Activated CD4-positive, CD25-positive, alpha-beta regulatory T cell treated with anti-CD3 and anti-CD28 coated beads, Interleukin-2, amount 50 U/mL, for 16 hours (primary cell): ENCODE data around the gene ZNF232.
"Not testable (repeated sequence)": the region's sequence is repeated elsewhere in the genome, so short reads cannot be mapped to it uniquely, and the experiment has no call there.

Experiments
- DNase-seq: peaks from one replicate; pipeline ENCODE4 v3.0.0-alpha.2; 2020; ENCODE audit warnings: low read depth, low spot score

The ZNF232 gene

DNA sequence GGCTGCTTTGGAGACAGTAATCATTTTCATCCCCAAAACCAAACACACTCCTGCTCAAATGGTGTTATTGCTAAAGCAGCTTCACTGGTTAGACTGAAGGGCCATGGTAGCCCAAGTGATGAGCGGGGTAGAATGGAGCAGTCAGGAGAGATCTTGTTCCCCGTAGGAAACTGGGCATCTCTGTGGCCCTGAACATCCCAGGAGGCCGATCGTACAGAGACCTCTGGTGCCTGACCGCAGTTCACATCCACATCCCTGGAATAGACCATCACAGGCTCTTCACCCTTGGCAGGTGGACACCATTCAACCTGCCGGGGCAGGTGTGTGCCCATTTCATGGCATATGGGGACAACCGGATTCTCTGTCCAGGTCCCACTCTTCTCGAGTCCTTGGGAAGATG, 18.1 kb upstream of the ZNF232 start:
- not testable (repeated sequence) for DNase-seq

DNA sequence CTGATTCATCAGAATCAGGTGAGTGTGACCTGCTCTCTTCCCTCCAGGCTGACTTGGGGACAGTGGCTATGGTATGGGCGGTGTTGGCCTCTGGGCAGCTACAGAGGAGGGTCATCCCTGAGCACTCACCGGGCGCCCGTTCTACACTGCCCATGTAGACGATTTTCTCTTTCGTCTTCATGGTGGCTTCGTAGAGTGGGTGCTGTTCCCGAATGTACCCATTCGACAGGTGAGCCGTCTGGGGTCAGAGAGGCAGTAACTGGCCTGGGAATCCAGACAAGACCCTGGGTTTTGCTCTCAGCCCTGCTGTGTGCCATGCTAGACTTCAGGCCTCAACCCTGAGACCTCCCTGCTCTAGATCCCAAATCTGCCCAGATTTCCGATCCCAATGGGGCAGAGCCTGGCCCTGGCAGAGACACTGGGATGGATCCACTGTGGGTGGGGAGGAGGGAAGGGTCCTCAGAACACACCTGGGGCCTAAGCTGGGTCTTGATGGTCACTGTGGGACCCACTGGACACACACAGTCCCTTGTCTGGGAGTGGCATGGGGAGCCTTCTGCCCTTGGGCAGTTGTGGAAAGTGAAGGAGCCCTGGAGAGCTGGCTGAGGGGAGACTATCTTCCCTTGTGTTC, 17.3 kb upstream of the ZNF232 start:
- DNase-seq, result no peak

DNA sequence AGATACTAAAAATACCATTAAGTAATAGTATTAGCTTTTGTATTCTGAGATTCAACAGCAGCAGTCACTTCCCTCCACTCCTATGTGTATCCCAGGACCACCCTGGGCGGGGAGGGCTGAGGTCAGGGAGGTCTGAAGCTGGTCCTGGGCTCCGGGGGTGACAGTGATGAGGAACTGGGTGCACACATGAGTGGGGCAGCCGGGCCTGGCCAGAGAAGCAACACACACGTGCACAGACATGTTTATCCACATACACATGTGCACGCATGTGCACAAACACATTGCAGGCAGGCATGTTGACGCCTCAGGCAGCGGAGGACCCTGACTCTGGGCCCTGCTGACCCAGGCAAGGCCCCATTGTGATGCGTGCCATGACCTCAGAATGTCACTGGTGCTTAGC, 16.7 kb upstream of the ZNF232 start:
- not testable (repeated sequence) for DNase-seq

DNA sequence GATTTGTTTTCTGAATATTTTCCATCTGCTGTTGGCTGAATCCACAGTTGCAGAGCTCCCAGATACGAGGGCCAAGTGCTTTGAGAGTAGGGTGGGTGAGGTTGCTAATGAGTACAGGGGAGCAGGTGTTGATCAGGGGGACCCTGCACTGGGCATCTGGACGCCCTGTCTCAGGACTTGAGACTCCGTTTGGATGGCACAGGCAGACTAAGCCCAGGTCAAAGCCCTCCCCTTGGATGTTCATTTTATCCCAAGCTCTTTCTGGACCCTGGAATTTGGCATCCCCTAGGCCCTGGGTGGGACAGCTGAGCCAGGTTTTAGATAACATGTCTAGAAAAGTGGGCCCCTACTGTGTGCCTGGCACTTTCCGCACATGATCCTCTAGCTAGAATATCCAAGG, 16.2 kb upstream of the ZNF232 start:
- DNase-seq, result no peak

DNA sequence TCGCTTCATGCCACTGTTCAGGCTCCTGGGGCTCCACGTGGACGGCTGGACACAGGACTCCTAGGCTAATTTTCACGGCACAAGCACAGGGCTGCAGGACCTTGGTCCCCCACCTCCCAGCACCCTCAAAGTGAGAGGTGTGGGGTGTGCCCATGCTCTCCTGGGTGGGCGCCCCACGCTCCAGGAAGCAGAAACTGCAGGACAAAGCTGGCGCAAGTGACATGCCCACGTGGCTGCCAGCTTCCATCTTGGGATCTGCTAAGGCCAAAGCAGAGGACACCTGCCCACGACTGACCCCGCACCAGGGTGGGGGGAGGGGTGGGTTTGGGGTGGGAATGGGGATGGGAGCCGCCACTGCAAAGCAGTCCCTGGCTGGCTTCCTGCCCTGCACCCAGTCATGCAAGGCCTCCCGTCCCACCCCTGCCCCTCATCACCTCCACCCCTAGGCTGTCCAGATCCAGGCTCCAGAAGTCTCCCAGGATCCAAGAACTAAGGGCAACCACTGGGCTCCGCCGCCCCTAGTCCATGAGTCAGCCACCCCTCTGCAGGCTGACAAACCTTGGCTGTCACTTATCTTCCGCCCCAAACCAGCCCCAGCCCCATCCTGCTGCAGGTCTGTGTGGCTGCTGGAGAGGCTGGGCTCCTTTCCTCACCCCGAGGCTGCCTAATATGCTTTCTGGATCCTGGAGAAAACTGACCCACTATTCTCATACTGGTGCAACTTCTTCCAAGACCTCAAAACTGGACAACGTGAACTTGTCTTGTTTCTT, 15.2 kb upstream of the ZNF232 start:
- no peak for DNase-seq

DNA sequence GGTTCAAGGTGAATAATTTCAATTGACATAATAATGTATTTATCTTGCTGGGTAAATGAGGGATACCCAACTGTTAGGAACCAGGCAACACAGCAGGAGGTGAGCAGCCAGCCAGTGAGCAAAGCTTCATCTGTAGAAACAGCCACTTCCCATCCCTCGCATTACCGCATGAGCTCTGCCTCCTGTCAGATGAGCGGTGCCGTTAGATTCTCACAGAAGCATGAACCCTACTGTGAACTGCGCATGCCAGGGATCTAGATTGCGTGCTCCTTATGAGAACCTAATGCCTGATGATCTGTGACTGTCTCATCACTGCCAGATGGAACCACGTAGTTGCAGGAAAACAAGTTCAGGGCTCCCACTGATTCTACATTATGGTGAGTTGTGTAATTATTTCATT, 13.2 kb upstream of the ZNF232 start:
- not testable (repeated sequence) for DNase-seq

DNA sequence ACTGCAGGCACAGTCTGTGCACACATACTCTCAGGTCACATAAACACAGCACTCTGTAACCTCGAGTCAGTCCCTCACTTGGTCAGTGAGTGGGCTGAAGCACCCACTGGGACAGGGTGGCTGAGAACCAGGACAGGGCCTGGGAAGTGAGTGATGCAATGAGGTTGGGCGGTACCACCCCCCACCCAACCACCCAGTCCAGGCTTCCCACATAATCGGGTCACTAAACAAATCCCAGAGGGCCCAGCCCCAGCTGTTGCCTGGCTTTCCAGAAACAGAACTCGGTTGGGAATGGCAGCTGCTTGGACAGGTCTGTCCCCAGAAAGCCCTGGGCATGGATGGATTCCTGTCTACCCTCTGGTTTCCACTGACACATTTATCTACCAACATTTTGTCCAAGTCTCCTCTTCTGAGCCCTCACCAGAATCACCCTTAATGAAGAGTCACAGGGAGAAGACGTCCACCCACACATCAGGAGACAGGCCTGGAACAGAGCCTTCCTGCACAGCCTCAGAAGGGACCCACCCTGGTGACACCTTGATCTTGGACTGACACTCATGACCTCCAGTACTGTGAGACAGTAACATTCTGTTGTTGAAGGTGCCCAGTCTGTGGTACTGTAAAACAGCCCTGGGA, 12.6 kb upstream of the ZNF232 start:
- DNase-seq, result not testable (repeated sequence)

DNA sequence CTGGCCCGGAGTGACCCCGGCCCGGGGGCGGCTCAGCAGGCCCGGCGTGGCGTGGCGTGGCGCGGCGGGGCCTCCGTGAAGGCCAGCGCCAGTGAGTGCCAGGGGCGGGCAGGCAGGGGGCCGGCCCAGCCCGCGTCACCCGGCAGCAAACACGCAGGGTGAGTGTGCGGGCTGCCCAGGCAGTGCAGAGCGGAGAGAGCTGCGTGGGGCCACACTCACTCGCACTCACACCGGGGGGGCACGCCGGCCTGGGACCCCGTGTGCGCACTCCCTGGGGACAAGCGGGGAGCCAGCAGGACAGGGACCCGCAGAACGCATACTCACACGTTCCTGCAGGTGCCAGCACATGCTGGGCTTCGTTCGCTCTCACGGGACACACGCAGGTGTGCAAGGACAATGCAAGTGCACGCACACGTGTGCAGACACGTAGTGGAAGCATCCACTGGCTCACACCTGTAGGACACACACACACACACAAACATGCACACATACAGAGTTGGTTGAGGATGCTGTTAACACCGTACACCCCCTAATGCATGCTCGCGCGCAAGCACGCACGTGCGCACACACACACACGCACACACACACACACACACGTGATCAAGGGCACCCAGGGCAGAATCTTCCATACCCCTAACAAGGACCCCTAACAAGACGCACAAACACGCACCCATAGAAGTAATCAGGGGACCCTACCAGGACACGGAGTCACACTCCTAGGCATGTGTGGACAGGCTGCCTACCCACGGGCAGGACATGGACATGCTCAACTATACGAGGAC, 11.9 kb upstream of the ZNF232 start:
- DNase-seq, result no peak

DNA sequence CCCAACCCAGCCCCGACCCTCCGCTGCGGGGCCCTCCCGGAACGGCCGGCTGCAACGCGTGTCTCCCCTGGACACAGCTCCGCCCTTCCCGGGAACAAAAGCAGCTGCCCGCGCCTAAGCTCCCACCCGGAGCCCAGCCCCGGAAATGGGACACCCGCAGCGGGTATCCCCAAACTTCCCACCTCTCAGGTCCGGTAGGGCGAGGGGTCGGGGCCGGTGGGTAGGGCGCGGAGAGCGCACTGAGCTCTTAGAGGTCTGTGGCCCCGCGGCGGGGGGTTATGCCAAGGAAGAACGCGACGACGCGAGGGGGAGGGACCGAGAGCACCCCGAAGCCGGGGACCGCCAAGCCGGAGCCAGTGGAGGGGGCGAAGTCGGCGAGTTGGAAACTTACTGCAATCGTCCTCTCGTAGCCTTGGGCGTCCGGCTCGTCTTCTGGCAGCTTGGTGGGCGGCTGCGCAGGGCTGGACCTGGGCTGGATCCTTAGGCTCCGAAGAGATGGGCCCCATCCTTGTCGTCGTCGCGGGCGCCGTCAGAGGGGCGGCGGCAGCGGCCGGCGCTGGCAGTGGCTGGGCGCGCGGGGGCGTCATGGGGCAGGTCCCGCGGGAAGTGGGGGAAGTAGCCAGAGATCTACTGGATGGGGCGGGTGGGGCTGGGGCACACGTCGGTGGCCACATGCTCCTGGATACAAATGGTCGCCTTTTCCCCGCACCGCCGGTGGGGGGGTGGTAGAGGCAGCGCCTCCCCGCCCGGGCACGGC, 11.1 kb upstream of the ZNF232 start:
- no peak for DNase-seq

DNA sequence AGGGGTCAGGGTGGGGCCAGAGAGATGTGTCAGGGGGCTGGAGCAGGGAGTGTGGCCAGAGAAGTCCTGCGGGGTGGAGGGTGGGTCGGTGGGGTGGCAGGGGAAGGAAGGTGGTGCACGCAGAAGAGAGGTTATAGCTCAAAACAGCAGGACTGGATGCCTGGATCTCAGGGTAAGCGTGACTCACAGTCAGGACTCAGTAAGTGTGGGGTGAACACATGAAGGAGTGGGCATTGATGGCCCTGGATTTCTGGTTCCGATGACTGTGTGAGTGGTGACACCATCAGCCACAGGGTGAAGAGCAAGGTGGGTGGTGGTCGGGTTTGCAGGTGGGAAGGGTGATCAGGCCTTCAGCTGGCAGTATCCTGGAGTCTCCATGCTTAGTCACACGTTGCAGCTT, 10.4 kb upstream of the ZNF232 start:
- not testable (repeated sequence) for DNase-seq

DNA sequence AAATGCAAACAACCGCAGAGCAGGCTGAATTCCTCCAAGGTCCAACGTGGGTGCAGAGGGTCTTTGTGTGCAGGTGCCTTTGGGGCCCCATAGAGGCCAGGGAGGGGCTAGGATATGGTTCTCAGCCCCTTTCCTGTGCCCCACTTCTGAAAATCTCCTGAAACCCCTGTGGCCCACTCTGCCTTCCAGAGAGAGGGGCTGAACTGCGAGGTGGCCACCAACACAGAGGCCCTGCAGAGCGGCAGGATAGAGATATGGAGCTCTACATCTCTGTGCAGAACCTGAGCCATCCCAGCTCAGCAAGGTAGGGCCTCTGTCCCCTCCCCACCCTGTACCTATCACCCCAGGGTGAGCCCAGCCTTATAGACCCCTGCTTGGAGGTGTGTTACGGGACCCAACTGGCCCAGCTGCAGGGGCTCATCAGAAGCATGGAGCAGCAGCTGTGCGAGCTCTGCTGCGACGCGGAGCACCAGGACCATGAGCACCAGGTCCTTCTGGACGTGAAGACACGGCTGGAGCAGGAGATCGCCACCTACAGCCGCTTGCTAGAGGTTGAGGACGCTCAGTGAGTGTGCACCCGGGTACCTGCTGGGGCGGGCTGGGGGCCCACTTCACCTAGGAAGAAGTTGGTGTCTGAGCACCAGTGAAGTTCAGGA, 9.6 kb upstream of the ZNF232 start:
- DNase-seq, result no peak

DNA sequence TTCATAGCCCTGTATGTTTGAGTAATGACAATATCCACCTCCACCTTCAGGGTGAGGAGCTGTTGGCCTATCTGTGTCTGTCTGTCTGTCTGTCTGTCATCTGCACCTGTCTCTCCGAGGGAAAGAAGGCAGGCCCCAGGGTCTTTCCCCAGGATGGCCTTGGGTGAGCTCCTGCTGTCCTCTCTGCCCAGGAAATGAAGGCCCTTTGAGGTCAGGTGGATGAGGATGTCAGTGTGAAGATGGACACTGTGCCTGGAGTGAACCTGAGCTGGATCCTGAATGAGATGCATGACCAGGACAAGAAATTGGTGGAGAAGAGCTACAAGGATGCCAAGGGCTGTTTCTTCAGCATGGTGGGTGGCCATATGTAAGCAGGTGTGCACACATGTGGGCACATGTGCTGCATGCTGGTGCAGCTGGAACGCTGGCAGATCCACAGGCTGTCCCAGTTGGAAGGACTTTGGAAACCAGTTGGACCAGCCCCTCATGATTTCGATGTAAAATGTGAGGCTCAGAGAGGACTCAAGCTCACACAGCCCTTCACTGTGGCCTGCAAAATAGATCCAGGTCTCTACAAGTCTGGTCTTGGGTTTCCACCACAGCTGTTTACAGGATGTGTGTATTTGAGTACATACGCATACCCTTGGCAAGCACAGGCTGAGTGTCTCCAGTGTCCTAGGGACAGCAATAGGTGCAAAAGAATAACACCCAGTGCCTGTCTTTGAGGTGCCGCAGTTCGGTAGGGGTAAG, 8.9 kb upstream of the ZNF232 start:
- DNase-seq, result not testable (repeated sequence)

DNA sequence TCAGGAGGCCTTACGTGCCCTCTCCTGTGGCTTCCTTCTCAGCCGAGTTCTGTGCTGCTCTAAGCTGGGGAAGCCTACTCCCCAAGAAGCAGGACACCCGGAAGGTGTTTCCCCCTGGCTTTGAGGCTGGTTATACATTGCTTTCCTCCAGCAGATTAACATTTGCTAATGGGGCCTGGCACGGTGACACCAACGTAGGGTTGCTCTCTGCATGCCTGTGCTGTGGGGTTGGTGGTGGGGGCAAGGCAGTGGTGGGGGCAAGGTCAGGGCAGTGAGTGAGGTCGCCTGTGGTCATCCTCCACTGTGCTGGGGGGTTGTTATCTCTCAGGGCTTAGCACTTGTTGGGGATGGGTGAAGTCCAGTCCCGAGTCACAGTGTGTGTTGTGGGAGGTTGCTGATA, 8.4 kb upstream of the ZNF232 start:
- DNase-seq, result no peak

DNA sequence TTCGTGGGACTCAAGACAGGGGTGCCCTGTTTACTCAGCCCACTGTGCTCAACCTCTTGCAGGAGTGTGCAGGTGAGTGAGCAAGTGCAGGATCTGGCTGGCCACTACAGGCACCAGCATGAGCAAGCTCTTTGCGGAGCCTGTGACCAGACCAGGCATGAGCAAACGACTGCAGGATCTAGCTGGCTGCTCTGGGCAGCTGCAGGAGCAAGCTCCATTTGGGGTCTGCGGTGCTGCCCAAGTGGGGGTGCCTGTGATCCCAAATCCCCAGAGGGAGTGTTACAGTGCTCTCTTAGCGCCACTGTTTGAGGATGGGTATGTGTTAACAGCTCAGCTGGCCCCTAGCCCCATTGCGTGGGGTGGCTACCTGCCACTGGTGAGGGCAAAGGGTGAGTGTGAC, 6.5 kb upstream of the ZNF232 start:
- no peak for DNase-seq

DNA sequence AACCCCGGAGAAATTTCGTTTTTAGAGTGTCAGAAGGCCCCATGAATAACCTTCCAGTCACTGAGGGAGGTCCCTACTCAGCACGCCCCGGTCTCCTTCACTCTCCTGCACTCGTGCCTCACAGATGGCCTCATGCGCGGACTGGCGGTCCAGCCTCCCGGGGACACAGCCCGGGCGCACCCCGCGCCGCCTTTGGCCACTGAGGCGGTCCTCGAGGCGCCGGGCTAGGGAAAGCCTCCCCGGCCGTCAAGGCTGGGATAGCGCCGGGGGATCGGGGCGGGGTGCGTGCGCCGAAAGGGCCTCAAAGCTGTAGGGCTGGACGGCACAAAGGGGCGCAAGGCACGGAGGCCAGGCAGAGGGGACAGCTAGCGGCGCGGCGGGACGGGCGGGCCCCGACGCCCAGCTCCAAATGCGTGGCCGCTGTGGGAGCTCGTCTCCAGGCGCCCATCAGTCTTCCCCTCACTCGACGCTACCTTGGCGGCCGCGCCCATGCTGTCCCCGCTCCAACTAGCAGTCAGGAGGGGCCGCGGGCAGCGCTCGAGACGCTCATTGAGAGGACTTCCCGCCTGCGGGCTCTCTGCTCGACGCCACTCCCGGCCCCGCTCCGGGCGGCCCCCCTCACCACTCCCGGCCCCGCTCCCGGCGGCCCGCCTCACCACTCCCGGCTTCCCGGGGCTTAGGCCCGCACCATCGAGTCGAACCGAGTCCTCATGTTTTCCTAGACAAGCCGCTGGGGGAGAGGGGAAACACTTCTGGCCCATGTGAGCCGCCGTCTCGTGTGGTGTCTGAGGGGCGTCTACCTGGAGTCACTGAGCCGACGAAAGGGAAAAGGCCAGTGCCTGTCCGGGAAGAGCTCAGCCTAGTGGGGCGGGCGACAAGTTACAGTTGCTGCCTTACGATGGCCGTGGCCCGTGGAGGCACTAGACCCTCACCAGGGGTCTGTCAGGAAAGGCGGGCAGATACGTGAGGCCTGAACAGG, 4.3 kb upstream of the ZNF232 start, which contains the start of gene USP6:
Gene USP6, plus strand, starts transcription at position 360 of the 979 bp plus-strand sequence. CDS start 14,336 bp downstream, outside the sequence.
- no peak for DNase-seq

DNA sequence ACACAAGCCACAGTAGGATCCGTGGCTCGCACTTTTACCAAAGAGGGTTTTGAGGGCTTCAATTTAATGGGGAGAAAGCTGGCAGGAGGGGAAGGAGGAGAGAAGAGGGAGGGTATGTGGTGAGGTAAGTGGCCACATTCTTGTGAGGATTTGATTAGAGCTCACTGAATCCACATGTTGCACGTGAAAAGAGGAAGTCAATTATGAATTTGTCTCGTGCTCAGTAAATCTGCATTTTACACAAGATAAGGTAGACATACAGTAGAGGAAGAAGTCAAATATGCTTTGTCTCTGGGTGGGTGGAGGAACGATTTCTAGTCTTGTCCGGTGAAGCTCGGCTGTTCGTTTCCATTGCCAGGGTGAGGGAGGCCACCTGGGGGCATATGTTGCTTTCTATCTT, 862 bp downstream of the ZNF232 start:
- no peak for DNase-seq

DNA sequence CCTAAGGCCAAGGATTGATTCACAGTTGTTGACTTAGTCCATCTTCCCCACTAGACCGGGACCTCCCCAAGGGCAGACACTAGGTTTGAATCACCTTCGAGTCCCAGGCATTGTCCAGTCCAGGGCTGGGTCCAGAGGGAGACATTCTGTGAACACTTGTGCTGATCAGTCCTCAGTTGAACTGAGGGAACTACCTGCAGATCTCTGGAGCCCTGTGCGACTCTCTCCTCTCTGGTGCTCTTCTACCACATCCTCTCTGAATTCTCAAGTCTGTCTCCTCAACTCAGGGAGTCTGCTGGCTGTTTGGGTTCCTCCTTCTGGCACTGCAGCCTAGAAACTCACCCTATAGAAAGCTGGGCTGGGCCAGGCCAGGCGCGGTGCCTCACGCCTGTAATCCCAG, 10.8 kb downstream of the ZNF232 start:
- DNase-seq, result no peak

DNA sequence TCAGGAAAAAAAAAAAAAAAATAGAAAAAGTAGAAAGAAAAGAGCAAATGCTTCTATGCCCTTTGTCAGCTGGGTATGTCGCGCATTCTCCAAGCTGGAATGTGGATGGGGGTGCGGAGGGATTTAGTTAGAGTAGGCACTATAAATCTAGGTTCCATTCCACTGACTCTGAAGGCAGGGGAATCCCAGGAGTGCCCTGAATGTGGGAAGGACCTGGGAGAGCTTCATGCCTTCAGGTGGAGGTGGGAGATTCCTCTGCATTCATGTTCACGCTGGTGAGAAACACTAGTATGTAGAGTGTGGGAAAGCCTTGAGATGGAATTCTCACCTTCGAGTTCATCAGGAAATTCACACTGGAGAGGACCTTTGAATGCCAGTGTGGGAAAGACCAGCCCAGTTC, 12.4 kb downstream of the ZNF232 start:
- DNase-seq, result no peak
